Motor neuron (in vitro differentiated cells): ENCODE measurements around the gene RNF186. TPM values are rescaled to one million over a fixed set of nuclear protein-coding genes. Genes with fewer than 3 reads are reported as not detected.

ENCODE experiments used
- total RNA-seq, 8 experiments: library from RNA; unstranded; fragments of 300-600 nt; gene quantifications; 2 replicates each; pipeline versions ENCODE4 v1.2.3 to v1.2.4, GENCODE V29; 2022

RNF186 gene
- total RNA-seq, 8 experiments from 2014 or later: 0.25 to 0.47 (median 0.31) TPM; not detected in 5

Other genes with a start within 250 kb of the RNF186 start
- gene NBL1, start 171.0 kb downstream of the RNF186 start, total RNA-seq: 100 to 1,000 TPM in 2 of 8 experiments, 10 to 100 TPM in 2, 1 to 10 TPM in 3, under 1 TPM in 1; 0.78 to 149 (median 11.6) TPM
- gene HTR6, start 150.4 kb downstream of the RNF186 start, total RNA-seq: under 1 TPM in 7 of 8 experiments, not detected in 1; 0.05 to 0.56 (median 0.31) TPM
- 10 to 100 TPM in 1 of 8 experiments, 1 to 10 TPM in 2, under 1 TPM in 5; 0.14 to 12.3 (median 0.69) TPM for gene TMCO4, start 15.4 kb downstream of the RNF186 start, total RNA-seq
- gene OTUD3, start 67.1 kb upstream of the RNF186 start, total RNA-seq: 10 to 100 TPM in 7 of 8 experiments, 1 to 10 TPM in 1; 9.0 to 15.4 (median 11.1) TPM
- gene PLA2G2E, start 108.3 kb upstream of the RNF186 start, total RNA-seq: not detected
- 10 to 100 TPM in 1 of 8 experiments, 1 to 10 TPM in 3, under 1 TPM in 2, not detected in 2; 0.41 to 87.5 (median 1.4) TPM for gene PLA2G2A, start 164.3 kb upstream of the RNF186 start, total RNA-seq